SKM-1 (cell line): ENCODE data around the gene CAST.

ENCODE experiments used
- DNase-seq: peaks from one replicate; lab custom pipeline; 2025; ENCODE audit not compliant: unreplicated experiment; lab: John Stamatoyannopoulos, UW

CAST gene

DNA sequence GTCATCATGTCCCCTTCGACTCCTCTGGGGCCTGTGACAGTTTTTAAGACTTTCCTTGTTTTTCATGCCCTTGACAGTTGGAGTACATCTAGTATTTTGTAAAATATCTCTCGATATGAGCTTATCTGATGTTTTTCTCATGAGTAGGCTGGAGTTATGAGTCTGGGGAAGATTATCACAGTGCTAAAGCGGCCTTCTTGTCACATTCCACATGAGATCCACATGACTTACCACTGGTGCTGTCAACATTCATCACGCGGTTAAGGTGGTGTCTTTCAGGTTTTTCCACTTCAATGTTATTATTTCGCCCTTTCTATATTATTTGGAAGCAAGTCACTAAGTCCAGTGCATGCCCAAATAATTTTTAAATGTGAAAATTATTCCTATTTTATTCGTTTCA, 17.1 kb upstream of the CAST start:
- DNase-seq, result no peak

DNA sequence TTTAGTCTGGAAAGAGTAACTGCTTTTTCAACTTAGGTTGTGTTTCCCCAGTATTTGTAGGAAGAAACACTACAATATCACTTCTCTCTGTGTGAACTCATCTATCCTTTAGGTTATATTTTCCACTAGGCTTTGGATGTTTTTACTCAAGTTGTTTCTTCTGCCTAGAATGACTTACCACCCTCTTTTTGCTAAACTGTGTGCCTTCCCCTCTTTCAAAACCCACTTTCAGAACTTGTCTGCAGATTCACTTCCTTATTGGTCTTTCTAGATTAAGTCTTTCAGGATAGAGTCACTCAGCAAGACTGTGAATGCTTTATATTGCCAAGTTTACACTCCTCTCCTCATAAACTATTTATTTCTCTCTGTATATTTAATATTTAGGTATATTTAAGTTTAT, 14.2 kb upstream of the CAST start:
- DNase-seq, result no peak

DNA sequence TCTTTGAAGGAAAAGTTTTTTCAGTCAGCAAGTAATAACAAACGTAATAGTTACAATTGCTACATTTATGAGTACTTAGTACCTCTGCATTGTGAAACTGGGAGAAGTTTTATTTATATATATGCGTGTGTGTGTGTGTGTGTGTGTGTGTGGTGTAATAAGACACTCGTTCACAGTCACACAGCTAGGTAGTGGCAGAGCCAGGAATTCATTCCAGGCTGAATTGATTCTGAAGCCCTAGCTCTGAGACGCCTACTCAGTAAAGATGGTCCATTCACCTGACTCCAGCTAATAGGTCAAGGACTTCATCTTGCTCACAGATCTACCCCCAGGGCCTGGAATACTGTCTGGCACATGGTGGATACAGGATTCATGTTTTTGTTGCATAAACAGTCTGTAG, 13.6 kb upstream of the CAST start:
- DNase-seq, result no peak

DNA sequence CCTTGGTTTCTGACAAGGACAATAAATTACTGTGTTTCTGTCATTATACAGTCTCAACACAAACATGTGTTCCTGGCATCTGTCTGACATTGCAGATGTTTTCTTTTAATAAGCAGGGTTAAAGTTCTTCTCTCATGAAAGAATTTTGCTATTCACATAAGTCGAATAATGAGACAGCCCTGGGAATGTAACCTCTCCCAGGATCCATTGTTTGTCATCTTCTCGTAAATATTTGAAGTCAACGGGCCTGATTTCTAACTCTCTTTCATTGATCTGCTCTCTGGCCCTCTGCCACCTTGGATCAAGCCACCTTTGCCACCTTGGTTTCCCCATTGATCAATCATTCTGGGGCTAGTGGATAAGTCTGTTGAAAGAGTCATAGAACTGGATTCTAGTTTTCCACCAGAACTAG, 12.9 kb upstream of the CAST start:
- DNase-seq, result no peak

DNA sequence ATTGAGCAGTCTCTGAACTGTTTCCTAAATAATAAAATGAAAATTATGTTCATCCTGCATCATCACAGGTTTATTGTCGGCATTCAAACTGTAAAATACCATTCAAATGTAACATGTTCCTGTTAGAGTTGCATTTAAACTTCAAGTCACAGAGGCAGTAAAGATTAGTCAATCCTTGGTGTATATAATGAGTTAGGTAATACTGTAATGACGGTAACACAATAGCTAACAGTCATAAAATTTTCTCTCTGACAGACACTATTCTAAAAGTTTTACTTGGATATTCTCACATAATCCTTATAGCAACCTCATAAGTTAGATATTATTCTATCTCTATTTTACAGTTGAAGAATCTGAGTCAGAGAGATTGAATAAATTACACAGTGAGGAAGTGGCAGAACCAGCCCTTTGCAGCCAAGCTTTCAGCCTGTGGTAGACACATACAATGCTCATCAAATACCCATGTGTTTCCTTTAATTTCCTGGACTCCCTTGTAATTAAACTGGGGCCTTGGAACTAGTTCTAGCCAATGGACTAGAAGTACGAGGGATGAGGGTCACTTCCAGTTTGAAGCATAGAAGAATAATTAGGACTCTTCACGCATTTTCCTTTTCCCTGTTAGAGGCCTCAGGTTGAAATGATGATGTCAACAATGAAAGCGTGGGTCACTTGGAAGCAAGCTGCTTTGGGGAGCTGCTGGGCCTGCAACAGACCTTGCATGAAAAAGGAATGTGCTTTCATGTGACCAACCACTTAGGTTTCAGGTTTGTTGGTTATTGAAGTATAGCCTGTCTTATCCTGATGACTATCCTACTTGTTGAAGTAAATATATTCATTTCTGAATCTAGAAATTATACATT, 12.3 kb upstream of the CAST start:
- DNase-seq, result no peak

DNA sequence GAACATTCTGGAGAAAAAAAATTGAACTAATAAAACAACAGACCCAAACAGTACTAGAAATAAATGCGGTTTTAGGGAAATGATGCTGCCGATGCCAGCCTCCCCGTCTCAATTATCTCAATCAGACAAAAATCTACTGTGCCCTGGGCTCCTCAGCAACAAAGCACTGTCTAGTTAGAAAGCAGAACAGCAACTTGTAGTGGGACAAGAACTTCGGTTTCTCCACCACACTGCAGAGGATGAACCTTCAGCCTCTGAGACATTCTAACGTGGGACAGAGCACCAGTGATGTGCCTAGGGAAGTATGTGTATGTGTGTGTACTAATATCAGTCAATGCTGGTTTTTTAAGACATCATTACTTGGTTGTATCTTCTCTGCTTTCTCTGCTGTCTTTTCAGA, 11.1 kb upstream of the CAST start:
- no peak for DNase-seq

DNA sequence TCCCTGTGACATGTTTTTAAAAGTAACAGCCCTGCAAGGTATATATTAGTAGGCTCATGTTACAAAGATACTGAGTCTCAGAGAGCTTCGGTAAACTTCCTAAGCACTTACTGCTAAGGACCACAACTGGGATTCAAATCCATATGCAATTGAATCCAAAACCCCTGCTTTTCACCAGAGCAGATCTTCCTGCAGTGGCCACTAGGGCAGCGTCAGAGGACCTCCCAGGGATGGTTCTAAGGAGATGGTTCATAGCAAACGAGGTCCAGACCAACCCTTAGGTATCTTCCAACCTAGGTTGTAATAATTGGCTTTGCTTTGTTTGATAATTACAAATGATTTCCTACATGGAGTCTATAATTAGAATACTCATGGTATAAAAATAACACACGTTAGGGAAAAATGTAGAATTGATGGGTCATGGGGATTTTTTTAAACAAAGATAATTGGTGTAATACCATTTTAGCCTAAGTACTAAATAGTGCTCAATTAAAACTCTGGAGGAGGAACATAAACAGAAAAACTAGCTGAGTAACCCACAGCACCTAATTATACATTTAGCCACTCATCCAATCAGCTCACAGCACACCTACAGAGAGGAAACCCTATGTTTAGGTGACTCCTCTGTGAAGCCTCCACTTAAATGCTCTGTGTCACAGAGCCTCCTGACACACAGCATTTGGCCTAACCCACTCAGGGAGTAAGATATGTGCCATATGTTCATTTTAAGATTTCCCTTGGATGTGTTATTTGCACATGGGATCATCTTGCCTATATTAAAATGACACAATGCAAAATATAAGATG, 10.0 kb upstream of the CAST start:
- no peak for DNase-seq

DNA sequence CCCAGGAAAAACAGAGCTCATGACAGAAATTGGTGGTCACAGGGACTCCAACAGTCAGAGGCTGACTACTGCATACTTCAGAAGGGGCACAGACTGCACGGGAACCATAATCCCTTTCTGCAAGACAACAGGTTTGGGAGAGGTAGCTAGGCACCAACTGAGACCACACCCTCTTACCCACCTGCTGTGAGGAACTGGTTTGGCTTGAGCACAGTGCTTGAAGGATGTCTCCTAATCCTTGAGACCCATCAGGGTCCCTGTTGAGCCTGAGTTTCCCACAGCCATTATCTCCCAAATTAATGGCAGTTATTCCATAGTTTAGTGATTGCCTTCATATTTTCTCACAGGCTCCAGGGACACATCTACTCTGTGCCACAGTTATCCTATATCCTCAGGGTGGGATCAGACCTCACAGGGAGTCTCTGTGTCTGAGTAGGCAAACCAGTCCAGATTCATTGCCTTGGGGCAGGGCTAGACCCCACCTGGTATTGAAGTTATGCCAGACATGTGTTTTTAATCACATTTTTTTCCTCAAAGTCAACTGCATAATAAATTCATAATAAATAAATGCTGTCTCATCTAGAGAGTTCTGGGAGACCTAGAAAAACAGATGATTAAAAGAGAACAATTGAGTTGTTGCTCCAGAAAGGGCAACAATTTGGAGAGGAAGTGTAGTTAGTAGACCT, 9.3 kb upstream of the CAST start:
- DNase-seq, result no peak

DNA sequence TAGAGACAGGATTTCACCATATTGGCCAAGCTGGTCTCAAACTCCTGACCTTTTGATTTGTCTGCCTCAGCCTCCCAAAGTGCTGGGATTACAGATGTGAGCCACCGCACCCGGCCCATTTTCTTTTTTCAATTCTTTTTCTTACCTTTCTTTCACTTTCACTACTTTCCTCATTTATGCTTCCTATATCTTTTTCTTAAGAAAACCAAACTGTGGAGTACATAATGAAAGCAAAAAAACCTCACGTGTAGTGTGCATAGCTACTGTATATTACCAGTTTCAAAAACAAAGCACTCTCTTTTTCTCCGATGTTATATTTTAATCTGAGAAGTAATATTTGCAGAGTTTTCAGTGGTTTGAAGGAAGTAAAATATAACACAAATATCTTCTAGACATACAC, 8.0 kb upstream of the CAST start:
- no peak for DNase-seq

DNA sequence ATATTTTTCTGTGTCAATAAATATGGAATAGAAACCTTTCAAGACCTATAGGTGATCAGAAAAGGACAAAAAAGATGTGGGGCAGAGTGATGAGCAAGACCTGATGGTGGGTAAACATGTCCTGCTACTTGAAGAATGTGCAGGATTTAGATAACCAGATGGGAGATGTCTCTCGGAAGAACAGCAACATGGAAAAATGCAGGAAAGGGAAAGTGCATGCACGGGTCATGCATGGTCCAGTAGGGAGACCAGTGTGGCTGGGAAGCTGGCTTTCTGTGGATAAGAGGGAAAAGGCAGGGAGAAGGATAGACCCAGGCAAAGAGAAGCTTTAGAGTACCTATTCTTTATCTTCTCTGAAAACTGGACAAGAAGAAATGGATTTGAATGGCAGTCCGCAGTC, 7.1 kb upstream of the CAST start:
- DNase-seq, result no peak

DNA sequence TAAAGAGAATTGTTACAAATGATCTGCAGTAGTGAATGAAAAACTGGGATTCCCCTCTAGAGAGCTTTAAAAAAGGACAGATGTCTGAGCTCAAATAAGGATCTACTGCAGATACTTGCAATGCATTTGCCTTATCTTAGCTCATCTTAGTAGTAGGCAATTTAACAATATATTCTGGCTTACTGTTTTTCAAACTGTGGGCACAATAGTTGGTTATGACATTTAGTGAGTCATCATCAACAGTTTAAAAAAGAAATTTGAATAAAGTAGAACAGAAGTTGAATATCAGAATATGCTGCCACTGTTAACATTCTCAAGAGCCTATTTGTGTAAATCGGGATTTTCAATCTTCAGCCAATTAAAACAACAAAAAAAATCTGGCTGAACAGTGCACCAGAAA, 6.7 kb upstream of the CAST start:
- no peak for DNase-seq

DNA sequence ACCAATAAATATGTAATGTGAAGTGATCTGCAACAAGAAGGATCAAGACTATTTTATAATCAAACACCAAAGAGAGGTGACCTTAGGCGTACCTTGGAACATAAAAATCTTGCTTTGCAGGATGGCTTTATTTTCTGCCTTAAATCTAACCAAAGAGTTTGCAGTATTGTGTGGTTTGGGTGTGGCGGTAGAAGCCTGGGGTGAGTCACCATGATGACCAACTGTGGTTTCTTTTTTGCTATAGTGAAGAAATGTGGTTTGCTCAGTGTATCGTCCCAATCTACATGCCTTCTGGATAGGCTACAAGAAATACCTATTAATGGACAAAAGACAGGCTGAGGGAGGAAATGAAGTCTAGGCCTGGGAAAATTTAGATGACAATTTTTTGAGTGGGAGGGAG, 5.1 kb upstream of the CAST start:
- DNase-seq, result no peak

DNA sequence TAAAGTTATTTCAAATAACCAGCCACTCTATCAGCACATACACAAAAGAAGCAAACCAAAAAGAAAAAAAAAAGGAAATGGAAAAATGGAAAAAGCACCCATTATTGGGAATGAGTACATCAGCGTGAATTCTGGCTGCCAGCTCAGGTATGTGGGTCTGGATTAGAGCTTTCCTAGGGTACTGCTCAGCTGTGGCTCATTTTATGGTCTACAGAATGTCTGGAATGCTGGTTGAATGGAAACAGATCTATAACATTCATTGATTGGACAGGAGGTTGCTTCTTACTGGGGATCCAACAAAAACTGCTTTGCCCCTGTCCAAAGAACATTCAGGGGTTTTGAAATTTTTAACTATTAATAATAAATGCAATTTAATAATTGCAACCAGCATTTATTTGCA, 3.9 kb upstream of the CAST start:
- no peak for DNase-seq

DNA sequence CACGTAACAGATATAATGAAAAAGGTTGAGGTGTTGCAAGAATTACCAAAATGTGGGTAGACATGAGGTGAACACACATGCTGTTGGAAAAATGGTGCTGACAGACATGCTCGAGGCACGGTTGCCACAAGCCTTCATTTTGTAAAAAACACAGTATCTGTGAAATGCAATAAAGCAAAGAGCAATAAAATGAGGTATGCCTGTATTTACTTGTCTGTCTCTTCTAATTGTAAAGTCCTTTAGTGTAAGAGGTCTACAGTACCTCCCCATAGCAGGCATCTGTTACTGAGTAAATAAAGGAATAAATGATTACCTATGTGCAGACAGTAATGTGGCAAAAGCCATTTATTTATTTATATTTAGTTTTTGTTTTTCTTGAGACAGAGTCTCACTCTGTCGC, 3.0 kb upstream of the CAST start:
- no peak for DNase-seq

DNA sequence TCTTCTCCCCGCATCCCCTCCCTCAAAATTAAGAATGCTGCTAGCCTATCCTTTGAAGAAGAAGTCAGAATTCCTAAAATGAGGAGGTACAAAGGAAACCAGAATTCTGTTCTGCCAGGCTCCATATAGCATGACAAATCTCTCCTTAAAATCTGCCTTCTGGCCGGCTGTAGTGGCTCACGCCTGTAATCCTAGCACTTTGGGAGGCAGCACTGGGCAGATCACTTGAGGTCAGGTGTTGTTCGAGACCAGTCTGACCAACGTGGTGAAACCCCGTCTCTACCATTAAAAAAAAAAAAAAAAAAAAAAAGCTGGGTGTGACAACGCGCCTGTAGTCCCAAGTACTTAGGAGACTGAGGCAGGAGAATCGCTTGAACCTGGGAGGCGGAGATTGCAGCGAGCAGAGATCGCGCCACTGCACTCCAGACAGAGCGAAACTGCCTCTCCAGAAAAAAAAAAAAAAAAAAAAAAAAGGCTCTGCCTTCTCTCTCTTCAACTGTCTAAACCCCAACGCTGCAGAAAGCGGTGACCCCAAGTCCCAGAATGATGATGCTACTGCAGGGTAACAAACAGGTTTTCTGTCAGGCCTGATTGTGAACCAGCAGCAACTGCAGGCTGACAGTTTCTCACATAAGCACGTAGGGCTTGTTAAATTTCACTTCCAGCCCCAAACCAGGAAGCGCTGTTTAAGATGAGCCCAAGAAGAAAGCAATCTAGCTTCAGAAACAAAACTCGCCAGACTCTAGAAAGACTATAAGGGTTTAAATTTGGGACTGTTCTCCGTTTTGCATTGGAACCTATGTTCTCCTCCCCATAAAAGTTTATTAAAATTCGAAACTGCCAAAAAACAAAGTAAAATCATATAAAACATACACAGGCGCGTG, 963 bp upstream of the CAST start:
- DNase-seq, result no peak

DNA sequence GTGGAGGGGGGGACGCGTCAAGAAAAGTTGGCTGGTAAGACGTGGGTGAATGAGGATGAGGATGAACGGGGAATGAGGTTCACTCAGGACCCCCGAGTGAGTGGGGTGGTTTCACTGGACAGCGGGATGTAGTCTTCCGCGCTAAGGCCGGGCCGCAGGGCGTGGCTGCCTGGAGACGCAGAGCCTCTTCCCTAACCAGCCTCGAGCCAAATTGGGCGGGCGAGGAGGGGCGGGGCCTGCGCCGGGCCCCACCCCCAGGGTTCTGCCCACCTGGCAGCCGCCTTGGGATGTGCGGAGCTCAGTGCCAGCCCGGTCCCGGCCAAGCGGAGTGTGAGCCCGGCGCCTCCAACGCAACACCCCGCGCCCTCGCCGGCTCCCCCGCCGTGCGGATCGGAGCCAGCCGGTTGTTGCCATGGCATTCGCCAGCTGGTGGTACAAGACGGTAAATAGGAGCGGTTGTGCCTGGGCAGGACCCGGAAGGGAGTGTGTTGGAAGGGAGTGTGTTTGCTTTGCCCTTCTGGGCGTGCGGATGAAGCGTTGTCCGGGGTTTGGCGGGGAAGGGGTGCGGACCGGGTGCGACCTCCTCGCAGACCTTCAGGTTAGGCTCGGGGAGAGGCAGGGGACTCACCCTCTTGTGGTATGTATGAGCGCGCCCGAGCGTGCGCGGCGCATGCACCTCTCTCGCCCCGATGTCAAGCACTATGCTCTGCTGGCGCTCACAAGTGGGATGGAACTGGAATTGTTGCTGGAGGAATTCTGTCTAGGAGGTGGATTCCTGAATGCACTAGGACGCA, 746 bp downstream of the CAST start:
- no peak for DNase-seq

DNA sequence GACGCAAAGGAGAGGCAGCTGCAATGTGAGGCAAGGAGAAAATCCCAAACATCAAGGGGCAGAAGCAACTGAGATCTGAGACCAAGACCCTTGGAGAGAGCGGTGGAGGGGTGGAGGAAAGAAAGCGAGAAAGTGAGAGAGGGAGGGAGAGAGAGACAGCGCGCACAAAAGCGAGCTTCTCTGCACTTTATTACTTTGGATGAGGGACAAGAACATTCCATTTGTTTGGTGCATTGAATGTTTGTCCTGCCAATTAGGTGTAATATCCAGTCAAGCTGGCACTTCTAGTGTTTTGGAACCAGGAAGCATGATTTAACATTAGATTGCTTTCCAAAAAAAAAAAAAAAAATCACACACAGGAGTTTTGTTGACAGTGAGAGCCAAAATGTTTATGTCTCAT, 1.4 kb downstream of the CAST start:
- no peak for DNase-seq

DNA sequence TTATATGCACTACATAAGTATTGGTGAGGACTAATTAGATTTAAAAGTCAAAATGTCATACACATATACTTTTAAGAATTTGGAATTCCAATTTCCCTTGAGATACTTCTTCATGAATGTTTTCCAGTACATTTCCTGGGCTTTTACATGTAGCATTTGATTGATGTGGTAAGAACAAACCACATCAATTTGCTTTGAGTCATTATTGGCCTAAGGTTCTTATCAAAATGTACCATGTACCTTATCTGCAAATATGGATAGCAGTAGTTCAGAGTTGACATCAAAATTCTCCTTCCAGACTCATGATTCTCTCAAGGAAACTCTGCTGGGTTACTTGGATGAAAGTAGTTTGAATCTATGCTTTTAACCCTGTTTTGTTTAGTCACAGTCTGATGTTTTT, 2.5 kb downstream of the CAST start:
- no peak for DNase-seq

DNA sequence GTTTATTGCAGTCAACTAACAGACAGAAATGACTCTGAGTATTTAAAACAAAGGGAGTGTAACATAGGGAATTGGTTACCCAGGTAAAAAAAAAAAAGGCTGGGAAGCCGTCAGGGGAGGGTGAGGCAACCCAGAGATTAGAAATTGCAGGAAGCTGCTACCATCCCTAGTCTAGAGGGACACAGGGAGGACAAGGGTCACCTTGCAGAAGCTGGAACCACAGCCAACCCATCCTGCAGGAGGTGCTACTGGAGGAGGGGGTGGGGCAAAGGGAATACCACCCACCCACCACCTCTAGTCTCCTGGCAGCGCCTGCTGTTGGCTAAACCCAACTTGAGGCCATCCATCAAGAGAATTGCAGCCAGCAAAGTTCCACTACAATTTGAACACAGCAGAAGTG, 6.5 kb downstream of the CAST start:
- no peak for DNase-seq

DNA sequence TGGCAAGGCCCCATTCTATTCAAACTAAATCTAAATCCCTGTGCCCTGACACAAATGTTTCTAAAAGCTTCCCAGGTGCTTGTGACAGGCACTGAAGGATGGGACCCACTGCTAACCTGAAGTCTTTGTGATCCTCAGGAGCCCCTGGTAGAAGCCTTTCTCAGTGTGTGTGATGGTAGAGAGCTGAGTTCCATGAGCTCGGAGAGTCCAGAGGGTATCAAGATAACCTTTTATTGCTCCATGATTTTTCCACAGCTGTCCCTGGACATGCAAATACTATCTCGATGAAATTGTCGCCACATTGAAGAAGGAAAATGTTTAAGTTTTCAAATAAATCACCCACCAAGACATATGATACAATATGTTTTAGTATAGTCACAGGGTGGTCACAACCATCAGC, 7.7 kb downstream of the CAST start:
- DNase-seq, result no peak
